GM18951 (cell line): ENCODE data around the gene SGTA.

ENCODE experiments used
- POLR2A ChIP-seq: IDR thresholded peaks from 4 replicates; pipeline ENCODE4 v1.6.1; 2011; ENCODE audit warnings: mild to moderate bottlenecking; ENCODE audit not compliant: insufficient read length, insufficient read depth; ENCODE audit errors: extremely low read depth
- in situ Hi-C: fragments of 300-500 bp; cut with MboI; formaldehyde crosslinking; loops from one replicate; pipeline ENCODE4 v1.12.0; 2022; ENCODE audit warnings: low sequenced_read_pairs, mixed read lengths, inconsistent platforms; ENCODE audit not compliant: unreplicated experiment

Gene SGTA

DNA sequence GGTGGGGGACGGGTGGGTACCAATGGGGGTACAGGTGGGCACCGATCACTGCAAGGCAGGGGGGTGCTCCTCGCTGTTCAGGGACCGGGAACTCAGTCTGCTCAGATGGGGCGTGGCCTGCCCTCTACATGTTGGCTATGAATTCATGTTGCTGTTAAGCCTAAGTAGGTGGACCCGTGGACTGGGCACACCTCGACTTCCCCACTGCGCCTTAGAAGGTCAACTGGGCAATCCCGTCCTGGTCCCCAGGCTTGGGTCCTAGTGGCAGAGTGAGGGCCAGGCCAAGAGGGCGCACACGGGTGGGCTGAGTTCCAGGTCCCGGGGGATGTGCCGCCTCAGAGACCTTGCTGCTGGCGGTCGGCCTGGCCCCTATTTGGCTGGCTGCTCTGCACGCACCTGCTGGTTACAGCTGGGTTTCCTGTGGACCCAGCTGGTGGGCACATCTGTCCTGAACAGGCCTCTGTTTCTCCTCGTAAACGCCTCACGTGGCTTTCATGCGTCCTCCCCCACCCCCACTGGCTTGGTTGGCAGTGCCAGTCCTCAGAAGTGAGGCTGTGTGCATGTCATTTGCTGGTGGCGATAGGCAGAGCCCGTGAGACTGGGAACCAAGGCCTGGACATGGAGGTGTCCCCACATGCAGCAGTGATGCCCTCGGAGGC, 23.0 kb upstream of the SGTA start:
- in situ Hi-C loops: no loop called here
- no peak for TF ChIP-seq POLR2A

DNA sequence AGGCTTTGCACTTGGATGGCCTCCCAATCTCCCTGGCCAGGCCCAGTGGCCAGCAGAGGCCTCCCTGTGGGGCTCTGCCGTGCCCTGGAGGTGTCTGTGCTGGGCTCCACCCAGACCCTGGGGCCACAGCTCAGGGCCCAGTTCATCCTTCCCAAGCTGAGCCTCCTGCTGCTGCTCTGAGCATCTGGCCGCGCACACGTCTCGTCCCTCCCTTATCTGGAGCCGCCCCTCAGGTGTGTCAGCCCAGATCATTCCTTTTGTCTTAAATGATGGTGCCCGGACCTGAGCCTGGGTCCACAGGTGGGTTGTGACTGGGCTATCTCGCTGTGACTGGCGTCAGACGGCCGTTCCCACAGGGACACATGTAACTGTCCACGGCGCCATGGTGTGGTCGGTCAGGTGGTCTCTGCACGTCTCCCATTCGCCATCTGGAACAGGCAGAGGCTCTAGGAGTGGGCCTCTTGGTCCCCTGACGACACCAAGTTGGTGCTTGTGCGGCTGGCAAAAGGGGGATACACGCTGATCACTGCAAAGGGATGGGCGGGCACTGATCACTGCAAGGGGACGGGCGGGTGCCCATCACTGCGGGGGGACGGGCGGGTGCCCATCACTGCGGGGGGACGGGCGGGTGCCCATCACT, 22.3 kb upstream of the SGTA start:
- TF ChIP-seq POLR2A: no peak
- in situ Hi-C loops: no loop called here

DNA sequence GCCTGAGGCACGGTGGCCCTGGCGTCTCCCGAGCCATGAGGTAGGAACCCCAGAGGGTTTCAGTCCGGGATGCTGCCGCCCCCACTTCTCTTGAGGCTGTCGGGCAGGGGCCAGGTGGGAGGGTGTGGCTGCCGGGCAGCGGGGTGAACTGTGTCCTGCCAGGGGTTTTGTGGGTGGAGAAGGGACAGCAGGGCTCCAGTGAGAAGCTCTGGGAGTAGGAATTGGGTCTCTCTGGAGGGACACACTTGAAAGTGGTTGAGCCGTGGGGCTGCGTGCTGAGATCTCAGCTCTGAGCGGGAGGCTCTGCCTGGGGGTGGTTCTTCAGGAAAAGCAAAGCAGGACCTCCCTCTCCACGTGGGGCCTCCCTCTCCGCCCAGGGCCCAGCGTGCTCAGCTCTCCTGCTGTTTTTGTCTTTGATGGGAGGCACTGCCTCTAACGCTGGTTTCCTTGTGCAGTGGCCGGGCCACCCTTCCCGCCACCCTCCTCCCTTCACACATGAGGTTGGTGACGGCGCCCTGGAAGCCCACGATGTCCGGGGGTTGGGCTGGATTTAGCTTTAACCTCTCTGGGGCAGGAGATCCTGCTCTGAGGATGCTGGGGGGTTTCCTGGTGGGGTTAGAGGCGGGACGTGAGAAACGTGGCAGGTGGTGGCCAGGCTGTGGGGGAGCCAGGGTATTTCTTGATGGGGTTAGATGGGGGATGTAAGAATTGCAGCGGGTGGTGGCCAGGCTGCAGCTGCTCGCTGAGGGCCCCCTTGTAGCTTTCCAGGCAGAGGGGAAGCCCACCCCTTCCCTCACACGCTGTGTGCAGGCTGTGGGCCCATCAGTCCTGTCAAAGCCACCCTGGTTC, 21.3 kb upstream of the SGTA start:
- in situ Hi-C loops: no loop called here
- TF ChIP-seq POLR2A: no peak

DNA sequence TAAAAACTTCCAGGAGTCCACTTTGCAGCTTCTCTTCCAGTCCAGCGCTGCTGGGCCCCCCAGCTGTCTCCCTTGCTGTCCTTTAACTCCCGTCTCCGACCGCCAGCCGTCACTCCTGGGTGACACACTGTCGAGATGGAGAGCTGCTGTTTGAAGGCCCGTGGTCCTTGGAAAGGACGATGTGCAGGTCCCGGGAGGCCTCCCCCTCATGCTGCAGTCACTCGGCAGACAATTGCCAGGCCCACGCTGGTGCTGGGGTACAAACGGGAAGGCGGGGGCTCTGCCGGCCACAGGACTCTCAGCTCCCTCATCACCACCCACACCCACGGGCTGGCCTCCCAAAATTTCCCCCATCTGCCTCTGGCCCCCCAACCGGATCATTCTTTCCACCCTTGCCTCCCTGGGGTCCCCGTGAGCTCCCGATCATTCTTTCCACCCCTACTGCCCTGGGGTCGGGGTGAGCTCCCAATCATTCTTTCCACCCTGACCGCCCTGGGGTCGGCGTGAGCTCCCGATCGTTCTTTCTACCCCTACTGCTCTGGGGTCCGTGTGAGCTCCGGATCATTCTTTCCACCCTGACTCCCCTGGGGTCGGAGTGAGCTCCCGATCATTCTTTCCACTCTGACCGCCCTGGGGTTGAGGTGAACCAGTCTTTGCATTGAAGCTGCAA, 20.5 kb upstream of the SGTA start:
- in situ Hi-C loops: no loop called here

DNA sequence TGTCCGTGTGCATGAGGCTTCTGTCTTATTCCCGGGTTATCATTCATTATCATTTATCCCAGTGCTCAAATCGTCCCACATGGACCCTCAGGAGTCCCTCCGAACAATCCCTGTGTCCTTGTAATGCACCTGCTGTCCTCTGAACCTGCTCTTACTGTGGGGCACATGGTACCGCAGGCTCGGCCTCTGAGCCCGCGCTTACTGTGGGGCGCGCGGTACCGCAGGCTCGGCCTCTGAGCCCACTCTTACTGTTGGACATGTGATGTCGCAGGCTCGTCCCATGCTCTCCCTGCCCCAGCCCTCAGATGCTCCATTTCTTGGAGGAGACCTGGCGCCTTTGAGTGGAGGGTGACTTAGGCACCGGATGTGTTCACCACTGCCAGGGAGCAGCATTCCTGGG, 19.8 kb upstream of the SGTA start:
- no peak for TF ChIP-seq POLR2A
- in situ Hi-C loops: no loop called here

More for the DNA sequence above, 20.5 kb upstream of the SGTA start:
- no peak for TF ChIP-seq POLR2A

DNA sequence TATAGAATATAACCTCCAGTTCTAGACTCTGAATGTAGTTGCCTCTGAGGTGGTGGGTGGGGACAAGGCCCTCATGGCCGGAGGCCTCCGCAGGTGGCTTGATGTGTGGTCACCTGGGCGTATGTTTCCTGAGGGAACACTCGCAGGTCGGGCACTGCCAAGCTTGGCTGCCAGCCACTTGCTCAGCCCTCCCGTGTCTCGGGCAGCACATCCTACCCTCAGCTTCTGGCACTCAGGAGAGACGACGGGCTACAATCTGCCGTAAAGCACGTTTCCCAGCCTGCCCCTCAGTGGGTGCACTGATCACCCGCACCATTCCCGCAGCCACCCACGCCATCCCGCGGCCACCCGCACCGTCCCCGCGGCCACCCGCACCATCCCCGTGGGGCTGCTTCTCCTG, 17.4 kb upstream of the SGTA start:
- in situ Hi-C loops: no loop called here
- no peak for TF ChIP-seq POLR2A

DNA sequence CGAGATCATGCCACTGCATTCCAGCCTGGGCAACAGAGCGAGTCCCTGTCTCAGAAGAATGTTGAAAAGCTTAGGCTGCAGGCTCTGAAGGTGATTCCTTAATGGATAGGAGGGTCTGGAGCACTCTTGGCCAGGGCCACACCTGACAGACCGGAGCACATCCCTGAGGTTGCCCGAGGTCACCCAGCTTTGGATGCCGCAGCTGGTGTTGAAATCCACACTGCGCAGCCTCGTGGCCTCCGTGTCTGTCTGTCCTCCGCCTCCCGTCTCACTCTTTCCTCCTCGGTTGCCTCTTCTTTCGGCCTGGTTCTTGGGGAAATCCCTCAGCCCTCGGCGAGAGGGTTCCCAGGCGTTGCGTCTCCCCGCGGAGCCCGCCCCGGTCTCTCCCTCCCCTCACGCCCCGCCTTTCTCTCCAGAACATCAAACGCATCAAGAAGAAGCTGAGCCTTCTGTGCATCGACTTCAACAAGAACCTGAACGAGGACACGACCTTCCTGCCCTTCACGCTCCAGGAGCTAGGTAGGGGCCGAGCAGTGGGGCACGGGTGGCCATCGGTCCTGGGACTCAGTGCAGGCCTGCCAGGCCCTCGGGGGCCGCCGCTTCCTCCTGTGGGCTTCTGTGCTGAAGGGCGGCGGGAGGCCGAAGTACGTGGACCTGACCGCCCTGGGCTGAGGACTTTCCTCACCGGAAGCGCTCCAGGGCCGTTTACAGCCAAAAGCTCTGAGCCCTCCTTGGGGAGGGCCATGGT, 16.4 kb upstream of the SGTA start:
- no peak for TF ChIP-seq POLR2A
- in situ Hi-C loops: no loop called here

DNA sequence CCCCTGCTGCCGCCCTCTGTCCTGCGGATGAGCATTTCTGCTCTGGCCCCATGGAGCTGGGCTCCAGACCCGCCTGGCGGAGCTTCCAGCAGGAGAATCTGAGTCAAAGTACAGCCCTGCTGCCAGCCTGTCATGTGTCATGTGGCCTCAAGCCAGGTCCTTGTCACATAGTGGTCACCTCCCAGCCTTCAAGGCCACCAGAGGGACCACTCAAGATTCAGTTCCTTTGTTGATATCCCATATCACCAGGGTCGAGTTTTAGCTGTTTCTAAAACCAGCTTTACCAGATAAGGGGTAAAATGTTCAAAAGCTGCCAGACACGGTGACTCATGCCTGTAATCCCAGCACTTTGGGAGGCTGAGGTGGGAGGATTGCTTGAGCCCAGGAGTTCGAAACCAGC, 15.7 kb upstream of the SGTA start:
- in situ Hi-C loops: no loop called here
- no peak for TF ChIP-seq POLR2A

DNA sequence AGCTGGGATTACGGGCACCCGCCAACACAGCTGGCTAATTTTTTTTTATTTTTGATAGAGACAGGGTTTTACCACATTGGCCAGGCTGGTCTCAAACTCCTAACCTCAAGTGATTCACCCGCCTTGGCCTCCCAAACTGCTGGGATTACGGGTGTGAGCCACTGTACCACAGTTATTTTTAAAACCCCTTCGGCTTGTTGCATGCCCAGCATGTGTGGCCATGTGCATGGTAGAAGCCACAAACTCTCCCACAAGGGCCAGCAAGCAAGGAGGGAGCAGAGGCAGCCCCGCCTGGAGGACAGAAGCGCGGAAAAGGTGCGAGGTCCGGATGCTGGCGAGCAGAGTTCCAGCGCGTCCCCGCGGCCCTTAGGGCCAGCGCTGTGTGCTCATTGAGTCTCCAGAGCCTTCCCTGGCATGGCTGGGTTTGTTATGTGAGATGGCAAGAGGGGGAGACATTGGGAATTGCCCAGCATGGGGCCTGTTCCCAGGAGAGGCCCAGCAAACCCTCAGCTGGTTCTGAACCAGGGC, 15.1 kb upstream of the SGTA start:
- in situ Hi-C loops: no loop called here
- TF ChIP-seq POLR2A: no peak

DNA sequence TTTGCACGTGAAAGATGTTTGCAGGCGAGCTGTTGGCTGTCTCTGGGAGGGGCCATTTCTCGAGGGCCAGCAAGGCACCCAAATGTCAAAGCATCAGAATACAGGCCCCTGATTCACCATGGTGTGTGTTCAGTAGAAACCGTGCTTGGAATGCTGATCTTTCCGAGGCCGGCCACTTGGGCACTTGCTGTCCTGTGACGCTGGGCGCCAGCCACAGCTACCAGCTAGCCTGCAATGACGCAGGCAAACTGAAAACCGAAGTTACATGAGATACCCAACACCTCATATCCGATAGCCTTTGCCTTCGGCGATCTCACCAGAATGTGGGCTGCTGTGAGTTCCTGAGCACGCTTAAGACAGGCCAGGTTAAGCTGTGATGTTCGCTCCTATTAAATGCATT, 14.2 kb upstream of the SGTA start:
- in situ Hi-C loops: no loop called here
- no peak for TF ChIP-seq POLR2A

DNA sequence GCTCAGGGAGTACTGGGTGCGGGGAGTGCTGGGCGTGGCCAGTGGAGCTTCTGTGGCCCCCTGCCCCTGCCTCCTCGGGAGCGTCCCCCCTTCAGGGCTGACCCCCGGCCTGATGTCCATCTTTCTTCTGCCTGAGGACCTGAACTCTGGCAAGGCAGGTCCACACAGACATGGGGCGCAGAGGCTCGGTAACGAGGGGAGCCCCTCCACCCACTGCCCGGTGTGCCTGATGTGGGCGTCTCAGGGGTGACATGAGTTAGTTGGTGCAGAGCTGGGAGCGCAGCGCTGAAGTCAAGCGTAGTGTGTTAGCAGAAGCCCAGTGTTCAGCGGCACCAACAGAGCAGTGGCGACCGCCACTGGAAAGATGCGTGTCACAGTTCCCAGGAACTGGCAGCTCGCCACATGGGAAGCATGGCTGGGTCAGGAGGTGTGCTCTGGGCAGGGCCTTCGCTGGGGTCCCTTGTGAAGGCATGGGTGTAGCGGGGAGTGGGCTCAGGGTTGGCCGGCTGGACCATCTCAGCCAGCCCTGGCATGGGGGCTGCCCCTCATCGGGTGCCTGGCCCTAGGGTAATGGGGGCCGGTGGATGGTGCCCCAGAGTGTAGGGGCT, 13.7 kb upstream of the SGTA start:
- no peak for TF ChIP-seq POLR2A
- in situ Hi-C loops: no loop called here
